Measurements from ENCODE around the gene NEK2.
"Not testable (repeated sequence)": the region's sequence is repeated elsewhere in the genome, so short reads cannot be mapped to it uniquely, and the experiment has no call there.

Gene NEK2

DNA sequence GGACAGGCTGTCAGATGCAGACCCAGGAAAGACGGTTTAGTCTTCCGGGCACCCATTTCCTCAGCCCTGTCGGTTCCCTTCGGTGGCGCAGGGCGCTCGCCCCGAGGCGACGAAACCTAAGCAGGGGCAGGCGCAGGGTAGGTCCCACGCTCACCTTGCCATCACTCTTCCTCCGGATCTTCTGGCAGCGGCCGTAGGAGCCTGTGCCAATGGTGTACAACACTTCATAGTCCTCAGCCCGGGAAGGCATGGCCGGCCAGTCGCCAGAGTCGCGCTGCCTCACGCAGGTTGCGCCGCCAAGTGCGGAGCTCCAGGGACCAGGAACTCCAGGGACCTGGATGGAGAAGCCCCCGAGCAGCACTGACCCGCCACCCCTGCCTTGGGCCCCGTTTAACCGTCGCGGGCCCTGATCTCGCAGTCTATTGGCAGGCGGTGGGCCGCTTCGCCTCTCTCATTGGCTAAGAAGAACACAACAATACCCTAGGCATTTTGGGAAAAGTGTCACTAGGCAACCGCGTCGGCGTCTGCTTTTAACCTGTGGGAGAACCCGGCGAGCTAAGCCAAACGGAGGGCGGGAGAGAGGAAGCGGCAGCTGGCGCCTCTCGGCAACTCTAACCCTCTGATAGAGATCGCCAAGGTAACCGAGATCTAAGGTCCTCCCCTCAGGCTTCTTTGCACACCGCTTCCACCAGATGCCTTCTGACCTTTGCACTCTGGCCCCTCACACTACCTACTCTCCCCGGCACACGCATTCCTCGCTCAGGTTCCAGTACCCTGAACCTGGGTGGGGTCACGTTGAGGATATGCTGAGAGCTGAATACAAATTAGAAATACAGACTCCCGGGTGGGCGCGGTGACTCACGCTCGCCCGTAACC is at the start of gene NEK2:
NEK2 (minus strand) TSS at position 392 of the 876 bp plus-strand sequence; CDS start at position 250, 142 bp downstream.
- DNase-seq, result peak; percentile 91

DNA sequence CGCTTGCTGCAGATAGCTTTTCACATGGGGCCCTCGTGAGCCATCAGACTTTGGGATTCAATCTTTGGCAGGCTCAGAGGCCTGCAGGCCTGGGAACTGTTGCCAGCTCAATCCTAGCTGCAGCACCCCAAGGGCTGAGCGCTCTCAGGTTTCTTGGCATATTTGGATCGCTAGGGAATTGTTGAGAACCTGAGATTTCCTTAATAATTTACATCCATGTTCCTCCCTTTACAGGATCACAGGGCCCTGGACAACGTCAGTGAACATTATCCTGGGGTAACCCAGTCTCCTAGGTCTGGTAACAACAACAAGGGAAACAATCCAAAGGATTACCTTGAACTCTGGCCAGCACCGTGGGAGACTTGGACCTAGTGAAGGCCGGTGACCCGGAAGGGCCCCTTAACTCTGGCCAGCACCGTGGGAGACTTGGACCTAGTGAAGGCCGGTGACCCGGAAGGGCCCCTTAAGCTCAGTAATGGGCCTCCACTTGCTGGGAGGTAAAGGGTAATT is 49.3 kb upstream of the NEK2 start:
- DNase-seq, result no peak

DNA sequence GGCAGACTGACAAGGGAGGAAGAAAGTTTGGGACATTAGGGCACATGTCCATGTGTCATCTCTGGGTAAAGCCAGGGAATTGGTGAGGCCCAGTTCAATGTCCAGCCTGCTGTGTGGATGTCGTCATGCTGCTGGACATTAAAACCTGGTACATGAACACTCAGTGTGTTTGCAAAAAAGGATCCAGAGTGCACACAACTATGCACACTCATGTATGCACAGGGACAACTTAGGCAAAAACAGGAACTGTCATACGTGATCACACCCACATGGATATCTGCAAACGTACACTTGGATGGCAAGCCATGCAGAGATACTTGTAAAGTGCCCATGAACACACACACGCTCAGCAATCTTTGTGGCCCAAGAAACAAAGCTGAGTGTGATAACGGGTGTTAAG is 47.9 kb upstream of the NEK2 start:
- DNase-seq, result no peak

DNA sequence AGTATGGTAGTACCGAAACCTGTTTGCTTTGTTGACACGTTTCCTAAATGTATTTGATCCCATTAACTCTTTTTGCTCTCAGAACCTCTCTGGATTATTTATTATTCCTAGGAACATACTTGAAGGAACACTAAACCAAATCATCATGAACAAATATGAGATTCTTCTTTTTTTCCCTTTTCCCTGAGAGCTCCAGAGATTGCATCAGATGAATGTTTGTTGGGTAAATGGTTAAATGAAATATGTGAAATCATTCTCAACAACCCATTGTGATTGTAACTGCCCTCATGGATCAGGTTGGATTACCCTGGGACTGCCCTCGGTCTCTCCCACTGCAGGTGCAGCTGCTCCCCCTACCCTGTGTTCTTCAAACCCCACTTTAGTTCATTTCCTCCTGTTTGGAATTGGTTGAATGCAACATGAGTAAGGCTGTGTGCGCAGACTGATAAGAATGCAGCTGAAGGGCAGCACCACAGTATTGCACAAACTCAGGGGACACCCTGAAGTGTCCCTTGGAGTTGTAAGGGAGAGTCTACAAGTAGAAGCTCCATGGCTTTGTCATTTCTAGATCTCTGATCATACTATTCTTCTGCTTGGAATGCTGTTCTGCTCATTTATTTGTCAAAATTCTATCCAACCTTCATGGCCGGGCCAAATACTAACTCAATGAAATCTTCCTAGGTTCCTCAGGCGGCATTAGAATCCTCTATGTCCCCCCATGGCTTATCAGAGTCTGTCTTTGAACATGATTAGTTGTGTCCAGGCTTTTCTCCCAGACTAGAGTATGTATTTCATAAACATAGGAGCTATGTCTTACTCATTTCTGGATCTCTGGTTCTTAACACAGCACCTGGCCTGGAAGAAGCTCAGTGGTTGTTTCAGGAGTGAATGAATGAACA is 47.1 kb upstream of the NEK2 start:
- no peak for DNase-seq

DNA sequence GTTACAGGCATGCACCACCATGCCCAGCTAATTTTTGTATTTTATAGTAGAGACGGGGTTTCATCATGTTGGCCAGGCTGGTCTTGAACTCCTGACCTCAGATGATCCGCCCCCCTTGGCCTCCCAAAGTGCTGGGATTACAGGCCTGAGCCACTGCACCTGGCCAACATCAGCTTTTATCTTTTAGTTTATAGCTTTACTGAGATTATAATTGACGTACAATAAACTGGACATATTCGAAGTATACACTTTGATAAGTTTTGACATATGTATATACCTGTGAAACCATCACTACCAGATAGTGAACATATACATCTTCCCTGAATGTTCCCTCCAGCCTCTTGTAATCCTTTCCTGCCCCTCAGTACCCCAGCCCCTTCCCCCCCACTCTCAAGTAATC is 41.1 kb upstream of the NEK2 start:
- not testable (repeated sequence) for DNase-seq

DNA sequence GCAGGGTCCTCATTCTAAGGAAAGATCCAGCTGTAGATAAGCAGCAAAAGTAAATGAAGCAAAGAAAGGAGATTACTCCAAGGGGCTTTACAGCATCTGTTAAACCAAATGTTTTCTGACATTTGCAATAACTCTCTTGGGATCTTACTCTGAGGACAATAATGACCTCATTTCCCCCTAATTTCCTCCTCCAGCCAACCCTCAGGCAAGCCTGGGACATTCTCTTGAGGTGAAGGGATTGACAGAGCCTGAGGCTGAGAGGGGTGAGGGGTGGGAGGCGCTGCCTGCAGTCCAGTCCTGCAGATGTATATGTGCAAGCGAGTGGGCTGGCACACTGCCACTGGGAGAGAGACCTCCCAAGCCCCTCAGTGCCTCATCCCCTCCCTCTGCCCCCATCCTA is 40.5 kb upstream of the NEK2 start:
- no peak for DNase-seq

DNA sequence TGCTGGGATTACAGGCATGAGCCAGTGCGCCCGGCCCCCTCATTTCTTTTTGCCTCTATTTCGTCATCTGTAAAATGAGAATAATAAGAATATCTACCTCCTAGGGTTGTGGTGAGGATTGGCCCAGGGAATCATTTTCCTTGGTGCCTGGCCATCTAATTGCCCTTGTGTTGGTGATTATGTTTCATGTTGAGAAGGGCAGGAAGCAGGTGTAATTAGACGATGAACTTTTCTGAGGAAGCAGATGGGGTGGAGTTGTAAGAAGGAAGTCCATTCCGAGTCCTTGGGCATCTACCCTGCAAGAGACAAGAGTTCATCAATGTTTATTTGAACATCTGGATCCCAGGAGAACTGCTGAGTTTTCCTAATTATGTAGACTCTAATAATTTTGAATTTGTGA is 38.7 kb upstream of the NEK2 start:
- no peak for DNase-seq

DNA sequence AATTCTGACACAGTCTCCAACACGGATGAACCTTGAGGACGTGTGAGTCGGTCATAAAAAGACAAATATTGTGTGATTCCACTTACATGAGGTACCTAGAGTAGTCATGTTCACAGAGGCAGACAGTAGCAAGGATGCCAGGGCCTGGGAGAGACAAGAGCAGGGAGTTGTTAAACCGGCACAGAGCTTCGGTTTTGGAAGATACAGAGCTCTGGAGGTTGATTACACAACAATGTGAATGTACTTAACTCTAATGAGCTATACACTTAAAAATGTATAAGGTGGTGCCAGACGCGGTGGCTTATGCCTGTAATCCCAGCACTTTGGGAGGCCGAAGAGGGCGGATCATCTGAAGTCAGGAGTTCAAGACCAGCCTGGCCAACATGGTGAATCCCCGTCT is 37.8 kb upstream of the NEK2 start:
- no peak for DNase-seq

DNA sequence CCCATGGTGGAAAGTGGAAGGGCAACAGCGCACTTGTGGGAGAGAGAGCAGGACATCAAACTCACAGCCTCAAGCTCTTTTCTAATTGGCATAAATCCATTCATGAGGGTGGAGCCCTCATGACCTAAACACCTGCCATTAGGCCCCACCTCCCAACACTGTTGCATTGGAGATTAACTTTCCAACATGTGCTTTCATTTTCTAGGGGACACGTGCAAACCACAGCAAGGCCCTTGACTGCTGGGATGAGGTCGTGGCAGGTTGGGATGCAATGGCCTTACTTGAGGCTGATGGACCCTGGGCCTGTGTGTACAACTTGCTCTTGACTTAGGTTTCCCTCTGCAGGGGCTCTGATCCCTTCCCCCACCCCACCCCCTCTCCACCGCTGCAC is 35.9 kb upstream of the NEK2 start:
- DNase-seq, result no peak

DNA sequence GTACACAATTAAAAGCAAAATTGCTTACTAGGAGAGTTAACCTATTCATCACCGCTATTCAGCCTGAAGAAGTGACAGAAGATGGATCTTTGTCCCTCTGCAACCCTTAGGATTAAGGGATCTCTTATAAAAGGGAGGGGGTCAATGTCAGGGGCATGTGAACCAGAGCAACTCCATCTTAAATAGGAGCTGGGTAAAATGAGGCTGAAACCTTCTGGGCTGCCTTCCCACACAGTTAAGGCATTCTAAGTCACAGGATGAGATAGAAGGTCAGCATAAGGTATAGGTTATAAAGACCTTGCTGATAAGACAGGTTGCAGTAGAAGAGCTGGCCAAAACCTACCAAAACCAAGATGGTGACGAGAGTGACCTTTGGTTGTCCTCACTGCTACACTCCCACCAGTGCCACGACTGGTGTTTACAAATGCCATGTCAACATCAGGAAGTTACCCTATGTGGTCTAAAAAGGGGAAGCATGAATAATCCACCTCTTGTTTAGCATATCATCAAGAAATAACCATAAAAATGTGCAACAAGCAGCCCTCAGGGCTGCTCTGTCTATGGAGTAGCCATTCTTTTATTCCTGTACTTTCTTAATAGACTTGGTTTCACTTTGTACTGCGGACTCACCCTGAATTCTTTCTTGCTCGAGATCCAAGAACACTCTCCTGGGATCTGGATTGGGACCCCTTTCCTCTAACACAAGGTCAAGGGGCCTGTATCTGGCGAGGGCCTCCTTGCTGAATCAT is 35.3 kb upstream of the NEK2 start:
- no peak for DNase-seq

DNA sequence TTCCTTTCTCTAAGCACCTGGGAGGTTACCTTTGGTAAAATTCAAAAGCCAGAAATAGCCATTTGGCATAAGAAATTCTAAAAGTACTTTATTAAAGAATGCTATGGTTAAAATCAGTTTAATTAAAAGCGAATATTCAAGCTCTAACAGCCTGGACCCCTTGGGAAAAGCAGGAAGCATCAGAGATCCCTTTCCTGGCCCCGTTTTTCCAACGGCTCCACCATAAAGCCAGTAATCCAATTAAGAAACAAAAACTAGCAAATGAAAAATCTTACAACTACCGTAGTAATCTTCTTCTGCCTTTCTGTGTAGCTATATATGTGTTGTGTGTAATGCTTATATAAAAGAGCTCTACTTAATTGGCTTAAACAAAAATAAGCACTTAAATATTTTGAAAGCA is 33.5 kb upstream of the NEK2 start:
- no peak for DNase-seq

DNA sequence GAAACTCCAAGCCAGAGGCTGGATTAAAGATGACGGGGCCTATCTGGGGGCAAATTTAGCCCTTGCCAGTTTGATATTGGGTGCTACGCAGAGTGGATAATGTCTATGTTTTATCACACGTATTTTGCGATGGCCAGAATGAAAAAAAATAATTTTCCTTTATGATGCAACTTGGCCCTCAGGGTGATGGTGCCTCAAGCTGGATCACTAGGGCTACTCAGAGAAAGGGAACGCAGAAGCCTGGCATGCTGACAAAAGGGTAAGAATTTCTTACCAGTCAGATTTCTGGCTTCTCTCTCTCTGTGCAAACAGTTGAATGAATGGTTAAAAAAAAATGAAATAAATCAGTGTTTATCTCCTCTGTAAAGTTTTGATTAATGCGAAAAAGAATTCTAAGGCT is 32.6 kb upstream of the NEK2 start:
- no peak for DNase-seq

DNA sequence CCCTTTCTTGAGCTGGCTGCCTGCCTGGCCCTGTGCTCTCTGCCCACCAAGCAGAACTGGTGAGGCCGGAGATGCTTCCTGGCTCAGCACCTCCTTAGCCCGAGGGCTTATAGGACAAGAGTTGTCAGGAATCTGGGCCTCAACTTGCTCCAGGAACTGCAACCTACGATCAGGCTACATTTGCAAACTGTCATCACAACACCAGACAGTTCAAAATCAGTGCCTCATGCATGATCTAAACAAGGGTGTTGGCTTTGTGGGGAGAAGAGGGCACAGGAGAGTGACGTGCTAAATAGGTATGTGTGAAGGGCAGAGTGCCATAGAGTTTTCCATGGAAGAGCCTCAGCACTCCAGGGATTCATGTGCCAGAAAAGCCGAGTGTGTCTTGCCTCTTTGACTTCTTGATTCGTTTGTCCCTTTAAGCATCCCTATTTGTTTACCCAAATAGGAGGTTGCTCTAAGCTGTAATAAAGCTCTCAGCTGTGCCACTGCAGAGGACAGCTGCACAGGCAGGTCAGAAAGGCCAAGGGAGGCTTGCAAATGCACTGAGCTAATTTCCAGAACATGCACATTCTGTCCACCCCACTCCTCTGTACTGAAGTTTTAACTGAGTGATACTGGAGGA is 30.2 kb upstream of the NEK2 start:
- no peak for DNase-seq

DNA sequence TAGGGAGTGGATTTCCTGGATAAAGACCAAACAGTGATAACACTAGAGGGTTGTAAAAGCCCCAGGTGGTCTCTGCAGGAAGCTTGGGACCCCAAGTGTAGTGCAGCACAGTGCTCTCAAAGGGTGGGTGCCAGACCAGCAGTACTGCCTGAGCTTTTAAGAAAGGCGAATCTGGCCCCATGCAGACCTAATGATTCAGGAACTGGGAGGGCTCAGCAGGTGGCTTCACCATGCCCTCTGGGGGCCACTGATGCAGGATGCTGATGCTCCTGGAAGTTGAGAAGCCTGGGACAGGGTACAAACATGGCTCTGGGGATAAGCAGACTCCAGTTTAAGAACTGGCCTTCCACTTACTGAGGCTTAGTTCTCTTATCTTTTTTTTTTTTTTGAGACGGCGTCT is 29.1 kb upstream of the NEK2 start:
- no peak for DNase-seq

DNA sequence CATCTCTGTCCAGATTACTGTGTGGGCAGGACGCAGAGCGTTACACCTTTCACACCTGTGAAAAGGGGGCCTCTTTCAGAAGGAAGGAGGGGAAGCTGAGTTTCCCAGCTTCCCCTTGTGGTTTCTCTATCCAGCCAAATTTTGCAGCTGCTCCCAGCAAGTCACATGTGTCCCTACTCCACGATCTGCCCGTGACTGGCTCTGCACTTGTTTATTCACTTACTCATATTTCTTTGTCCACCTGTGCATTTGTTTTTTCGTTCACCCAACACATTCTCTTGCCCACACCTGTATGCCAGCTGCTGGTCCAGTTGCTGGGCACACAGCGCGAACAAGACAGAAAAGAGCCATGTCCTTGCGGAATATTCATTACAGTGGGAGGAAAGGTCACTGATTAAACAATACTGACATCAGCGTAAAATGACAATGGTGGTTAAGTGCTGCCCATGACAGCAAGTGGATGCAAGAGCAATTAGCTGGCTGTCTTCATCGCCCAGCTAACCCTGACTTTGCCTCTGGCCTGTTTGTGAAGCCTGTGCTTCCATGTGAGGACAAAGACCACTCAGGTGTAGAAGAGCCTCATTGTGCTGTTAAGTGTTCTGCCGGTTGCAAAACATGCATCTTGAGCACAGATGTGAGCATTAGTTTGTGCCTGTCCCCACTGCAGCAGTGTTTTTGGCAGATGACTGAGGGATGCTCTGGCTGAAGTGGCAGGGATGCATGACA is 28.6 kb upstream of the NEK2 start:
- DNase-seq, result no peak

DNA sequence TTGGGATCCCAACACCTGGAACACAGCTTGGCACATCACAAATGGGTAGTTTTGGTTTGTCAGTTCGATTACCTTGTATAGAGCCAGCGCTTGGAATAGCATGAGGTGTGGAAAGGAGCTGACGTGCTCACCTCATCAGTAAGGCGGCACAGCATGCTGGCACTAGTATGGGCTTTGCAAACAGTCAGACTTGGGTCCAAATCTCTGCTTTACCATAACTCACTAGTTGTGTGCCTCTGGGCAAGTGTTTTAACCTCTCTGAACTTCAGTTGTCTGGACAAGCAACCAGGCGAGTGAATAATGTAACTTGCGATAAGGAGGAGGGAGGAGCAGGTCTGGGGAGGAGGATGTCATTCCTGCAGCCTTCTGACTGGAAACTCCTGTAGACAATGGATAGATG is 26.3 kb upstream of the NEK2 start:
- DNase-seq, result no peak

DNA sequence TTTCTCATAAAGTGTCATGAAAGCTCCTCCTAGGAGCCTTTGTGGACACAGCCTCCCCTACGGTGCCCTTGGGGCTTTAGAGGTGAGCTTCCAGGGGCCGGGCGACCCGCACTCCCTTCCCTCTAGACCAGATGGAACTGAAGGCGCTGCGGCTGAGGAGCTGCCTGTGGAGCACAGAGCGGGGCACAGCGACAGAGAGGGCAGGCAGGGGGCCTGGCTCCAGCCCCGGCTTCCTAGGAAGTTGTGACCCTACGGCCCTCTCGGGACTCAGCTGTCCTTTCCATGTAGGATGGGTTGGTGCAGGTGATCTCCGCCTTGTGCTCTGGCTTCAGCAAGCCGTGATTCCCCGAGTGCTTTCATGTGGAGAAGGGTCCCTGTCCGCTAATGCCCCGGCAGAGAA is 23.6 kb upstream of the NEK2 start:
- DNase-seq, result no peak

DNA sequence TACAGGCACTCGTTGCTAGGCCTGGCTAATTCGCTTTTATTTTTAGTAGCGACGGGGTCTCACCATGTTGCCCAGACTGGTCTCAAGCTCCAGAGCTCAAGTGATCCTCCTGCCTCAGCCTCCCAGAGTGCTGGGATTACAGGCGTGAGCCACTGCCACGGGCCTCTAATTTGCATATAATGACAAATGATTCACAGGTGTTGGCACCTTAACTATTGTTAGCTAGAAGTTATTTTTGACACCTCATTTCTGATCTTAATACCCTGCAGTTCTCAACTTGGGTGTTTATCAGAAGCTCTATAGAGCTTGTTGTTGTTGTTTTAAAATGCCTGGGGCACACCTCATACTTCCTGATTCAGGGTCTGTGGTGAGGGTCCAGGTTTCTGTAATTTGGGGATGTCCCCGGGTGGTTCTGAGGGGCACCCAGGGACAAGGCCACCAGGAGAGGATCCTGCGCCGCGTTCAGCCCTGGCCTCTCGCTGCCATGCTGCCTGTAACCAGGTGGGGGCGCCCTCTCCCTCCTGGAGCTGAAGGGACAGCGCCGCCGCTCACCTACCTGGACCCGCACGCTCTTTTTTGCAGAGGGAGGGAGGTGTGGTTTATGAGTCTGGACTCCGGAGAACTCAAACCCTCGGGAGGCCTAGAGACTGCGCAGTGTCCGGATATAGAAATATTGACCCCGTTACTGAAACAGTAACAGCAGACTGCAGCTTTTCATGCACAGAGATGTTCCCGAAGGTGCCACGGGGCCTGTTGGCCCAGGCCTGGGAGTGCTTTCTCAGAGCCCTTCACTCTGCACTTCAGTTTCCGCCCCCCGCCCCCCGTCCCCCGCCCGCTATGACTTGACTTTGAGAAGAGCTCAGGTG is 23.0 kb upstream of the NEK2 start:
- peak; percentile 81 for DNase-seq

DNA sequence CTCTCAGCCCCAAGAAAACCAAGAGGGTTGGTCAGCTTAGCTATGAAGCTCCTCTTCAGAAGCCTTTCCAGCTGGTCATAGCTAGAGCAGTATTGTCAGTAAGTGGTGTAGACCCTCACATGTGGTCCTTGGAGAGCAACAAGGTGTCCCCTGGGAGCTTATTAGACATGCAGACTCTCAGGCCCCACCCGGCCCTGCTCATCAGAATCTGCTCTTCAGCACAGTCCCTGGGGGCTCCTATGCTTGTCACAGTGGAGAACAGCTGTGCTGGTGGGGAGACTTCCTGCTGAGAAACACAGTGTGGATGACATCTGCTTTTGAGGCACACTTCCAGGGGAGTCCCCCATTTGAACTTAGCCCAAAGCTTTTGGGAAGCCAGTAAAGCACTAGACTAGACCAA is 21.9 kb upstream of the NEK2 start:
- no peak for DNase-seq

DNA sequence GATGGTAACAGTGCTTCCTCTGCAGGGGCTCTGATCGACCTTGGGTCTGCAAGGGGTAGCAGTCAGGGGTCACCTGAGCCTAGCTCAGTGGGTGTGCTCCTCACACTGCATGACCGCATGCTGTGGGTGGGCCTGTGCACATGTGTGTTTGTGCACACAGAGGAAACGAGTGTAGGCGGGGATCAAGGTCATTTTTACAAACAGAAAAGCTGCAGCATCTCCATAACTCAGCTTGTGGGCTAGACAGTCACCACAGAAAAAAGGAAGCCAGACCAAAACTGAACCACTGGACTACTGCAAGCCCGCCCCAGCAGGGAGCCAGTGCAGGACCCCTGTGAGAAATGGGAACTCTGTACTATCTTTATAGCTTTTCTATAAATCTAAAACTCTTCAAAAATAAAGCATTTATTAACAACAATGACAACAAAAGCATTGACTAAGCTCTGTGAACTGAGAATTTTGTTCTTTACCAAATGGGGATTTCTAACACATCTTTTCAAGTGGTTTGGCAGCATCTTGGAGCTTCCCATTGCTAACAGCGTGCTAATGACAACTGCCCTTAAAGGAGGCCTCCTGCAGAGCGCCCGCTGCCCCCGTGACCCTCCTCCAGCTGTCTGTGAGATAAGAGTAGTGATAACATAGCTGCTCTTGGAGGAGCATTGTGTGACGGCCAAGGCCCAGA is 19.9 kb upstream of the NEK2 start:
- no peak for DNase-seq

Data from CD4-positive, alpha-beta T cell treated with Interleukin-17A for 1 hour (primary cell).